Keratinocyte (primary cell): ENCODE results near the gene SNCG. TPM values are rescaled to one million over a fixed set of nuclear protein-coding genes. Genes with fewer than 3 reads are reported as not detected.

Experiments
- DNase-seq: peaks from one replicate; pipeline ENCODE4 v3.0.0-alpha.2; 2011; ENCODE audit warnings: low read depth, missing footprints, low spot score
- FAIRE-seq: peaks from 2 replicates; lab custom pipeline; 2011; peaks lifted over from hg19 to GRCh38; lab: Jason Lieb, UNC
- H2AFZ ChIP-seq: 2 replicates; pipeline ENCODE4 v1.6.0; 2012; ENCODE audit warnings: low read length, control low read depth, inconsistent platforms; ENCODE audit not compliant: control insufficient read depth
- H3K27ac ChIP-seq: 2 replicates; pipeline ENCODE4 v1.5.1; 2011; ENCODE audit warnings: low read length; ENCODE audit not compliant: control insufficient read depth, insufficient read depth
- H3K27me3 ChIP-seq: 3 replicates; pipeline ENCODE4 v1.6.0; 2011; ENCODE audit warnings: low read length; ENCODE audit not compliant: control insufficient read depth, insufficient read depth; ENCODE audit errors: extremely low read depth
- H3K36me3 ChIP-seq, 2 experiments: 2 replicates in 1 of 2; 3 replicates in 1 of 2; pipeline ENCODE4 v1.5.1; 2011; ENCODE audit warnings: low read length in 2 of 2, mild to moderate bottlenecking in 1 of 2; ENCODE audit not compliant: control insufficient read depth in 2 of 2, insufficient read depth in 2 of 2; ENCODE audit errors: extremely low read depth in 1 of 2
- H3K4me1 ChIP-seq: 3 replicates; pipeline ENCODE4 v1.5.1; 2011; ENCODE audit warnings: low read length; ENCODE audit not compliant: control insufficient read depth, insufficient read depth; ENCODE audit errors: extremely low read depth
- H3K4me2 ChIP-seq: 3 replicates; pipeline ENCODE4 v1.6.0; 2011; ENCODE audit warnings: low read depth, low read length; ENCODE audit not compliant: control insufficient read depth, insufficient read depth; ENCODE audit errors: extremely low read depth
- H3K4me3 ChIP-seq, 3 experiments: fragments of 200-600 bp in 1 of 3; sonication (generic) in 1 of 3; 2 replicates in 2 of 3; 3 replicates in 1 of 3; pipeline ENCODE4 v1.5.1; 2011 to 2016; ENCODE audit warnings: low read length in 3 of 3, mild to moderate bottlenecking in 3 of 3, control low read depth in 2 of 3, inconsistent platforms in 1 of 3, low read depth in 1 of 3, mixed read lengths in 1 of 3, mixed run types in 1 of 3, moderate library complexity in 1 of 3; ENCODE audit not compliant: control insufficient read depth in 2 of 3, insufficient read depth in 2 of 3; ENCODE audit errors: extremely low read depth in 1 of 3
- H3K79me2 ChIP-seq: 2 replicates; pipeline ENCODE4 v1.6.0; 2012; ENCODE audit warnings: low read length; ENCODE audit not compliant: control insufficient read depth, insufficient read depth
- H3K9ac ChIP-seq: 3 replicates; pipeline ENCODE4 v1.6.0; 2011; ENCODE audit warnings: low read length; ENCODE audit not compliant: control insufficient read depth, insufficient read depth; ENCODE audit errors: extremely low read depth
- H3K9me1 ChIP-seq: 3 replicates; pipeline ENCODE4 v1.6.0; 2011; ENCODE audit warnings: low read length; ENCODE audit not compliant: control insufficient read depth, insufficient read depth; ENCODE audit errors: extremely low read depth
- H3K9me3 ChIP-seq: 2 replicates; pipeline ENCODE4 v1.5.1; 2012; ENCODE audit warnings: low read depth, low read length; ENCODE audit not compliant: control insufficient read depth
- H4K20me1 ChIP-seq: 3 replicates; pipeline ENCODE4 v1.6.0; 2011; ENCODE audit warnings: low read length; ENCODE audit not compliant: control insufficient read depth, insufficient read depth; ENCODE audit errors: extremely low read depth
- CTCF ChIP-seq, 3 experiments: IDR thresholded peaks in 1 of 3; conservative IDR thresholded peaks in 1 of 3; optimal IDR thresholded peaks in 1 of 3; 2 replicates in 2 of 3; 3 replicates in 1 of 3; pipeline versions ENCODE3 to v1.5.1; 2011; ENCODE audit warnings: low read length in 3 of 3, mild to moderate bottlenecking in 3 of 3, moderate library complexity in 2 of 3, control low read depth in 1 of 3, inconsistent platforms in 1 of 3; ENCODE audit not compliant: insufficient read depth in 2 of 3; ENCODE audit errors: extremely low read depth in 1 of 3
- EZH2 ChIP-seq: IDR thresholded peaks from one replicate; pipeline ENCODE4 v1.6.1; 2012; ENCODE audit warnings: inconsistent platforms, mild to moderate bottlenecking, low read length, moderate library complexity
- dilution Hi-C: fragments of 300-500 bp; cut with MboI; formaldehyde crosslinking; loops from one replicate; pipeline ENCODE4 v1.7.0; 2020; ENCODE audit warnings: low sequenced_read_pairs; ENCODE audit not compliant: extremely low pct_ligation_motif_present
- polyA plus RNA-seq, 5 experiments: library from polyadenylated mRNA; depleted of rRNA in 3 of 5; stranded (reverse) in 3 of 5; stranded (forward) in 1 of 5; unstranded in 1 of 5; fragments of >200 nt; gene quantifications; 1 replicate in 1 of 5; 2 replicates in 3 of 5; 3 replicates in 1 of 5; pipeline versions ENCODE4 v1.2.1 to v1.2.3, GENCODE V29; 2011 to 2012; ENCODE audit warnings: missing spikeins in 2 of 5, low read depth in 1 of 5, low replicate concordance in 1 of 5

SNCG gene
- polyA plus RNA-seq, 1 donor (not counting 4 experiments of a cell fraction or from before 2014, with no cell fraction given) = 6.8 TPM

GRCh38 chr10:86936661-86937501 is 21.5 kb upstream of the SNCG start:
- H3K27me3 ChIP-seq = no peaks in the 10 kb centered on the region
- H2AFZ ChIP-seq = no peak overlapping the region
- H3K9me3 ChIP-seq = no peaks in the 10 kb centered on the region
- H3K27ac ChIP-seq = no peak overlapping the region
- no peaks in the 10 kb centered on the region for H4K20me1 ChIP-seq
- dilution Hi-C loops = no loop called here
- no peak overlapping the region for H3K9ac ChIP-seq
- H3K9me1 ChIP-seq = no peaks in the 10 kb centered on the region
- no peaks in the 10 kb centered on the region for H3K4me1 ChIP-seq
- no peak overlapping the region for H3K4me2 ChIP-seq
- no peak overlapping the region for H3K4me3 ChIP-seq
- FAIRE-seq (no peak), DNase-seq (no peak)
- H3K36me3 ChIP-seq = peaks cover 7% of the 10 kb centered on the region in 2 experiments
- H3K79me2 ChIP-seq = no peaks in the 10 kb centered on the region
- TF ChIP-seq CTCF (optimal IDR thresholded peaks at IDR 0.05 in 1 of 3, IDR thresholded peaks at IDR 0.05 in 1 of 3, conservative IDR thresholded peaks at IDR 0.05 in 1 of 3; ENCODE audit: extremely low read depth in 1 of 3, insufficient read depth in 2 of 3, low read length in 3 of 3) (no peak), EZH2 (no peak)

DNA sequence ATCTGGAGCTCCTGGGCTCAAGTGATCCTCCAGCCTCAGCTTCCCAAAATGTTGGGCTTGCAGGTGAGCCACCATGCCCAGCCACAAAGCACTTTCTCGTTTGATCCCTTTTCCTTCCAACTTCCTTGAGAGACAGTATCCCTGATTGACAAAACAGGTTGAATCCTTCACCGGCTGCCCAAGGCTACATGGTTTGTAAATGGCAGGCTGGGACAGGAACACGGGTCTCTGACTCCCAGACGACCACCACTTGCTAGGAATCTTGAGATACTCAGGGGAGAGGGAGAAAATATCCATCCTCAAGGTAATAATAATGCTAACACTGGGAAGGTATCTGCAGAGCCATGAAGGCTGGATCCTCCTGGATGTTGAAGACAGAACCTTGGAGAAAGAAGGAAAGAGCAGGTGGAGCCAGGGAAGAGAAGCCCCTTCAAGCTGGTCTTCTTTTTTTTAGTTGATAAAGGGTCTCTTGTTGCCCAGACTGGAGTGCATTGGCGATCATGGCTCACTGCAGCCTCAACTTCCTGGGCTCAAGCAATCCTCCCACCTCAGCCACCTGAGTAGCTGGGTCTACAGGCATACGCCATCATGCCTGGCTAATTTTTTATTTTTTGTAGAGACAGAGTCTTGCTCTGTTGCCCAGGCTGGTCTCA is 20.8 kb upstream of the SNCG start:
- Histone ChIP-seq H3K4me1 (no peaks in the 10 kb centered on the region), H4K20me1 (no peaks in the 10 kb centered on the region), H3K9me3 (no peaks in the 10 kb centered on the region), H3K9me1 (no peaks in the 10 kb centered on the region), H3K79me2 (no peaks in the 10 kb centered on the region), H3K36me3 (peaks cover 7% of the 10 kb centered on the region in 2 experiments), H2AFZ (no peak overlapping the region), H3K4me3 (no peak overlapping the region), H3K9ac (no peak overlapping the region), H3K4me2 (no peak overlapping the region), H3K27me3 (no peaks in the 10 kb centered on the region), H3K27ac (no peak overlapping the region)
- no peak for FAIRE-seq
- TF ChIP-seq CTCF (optimal IDR thresholded peaks at IDR 0.05 in 1 of 3, IDR thresholded peaks at IDR 0.05 in 1 of 3, conservative IDR thresholded peaks at IDR 0.05 in 1 of 3; ENCODE audit: extremely low read depth in 1 of 3, insufficient read depth in 2 of 3, low read length in 3 of 3) (no peak), EZH2 (no peak)
- DNase-seq = no peak
- dilution Hi-C loops = no loop called here
